ENCODE measurements around the gene NUP188.

- TF ChIP-seq EZH2 (IDR thresholded peaks at IDR 0.05; ENCODE audit: borderline replicate concordance), result no peak
- TF ChIP-seq, protein P1, sequence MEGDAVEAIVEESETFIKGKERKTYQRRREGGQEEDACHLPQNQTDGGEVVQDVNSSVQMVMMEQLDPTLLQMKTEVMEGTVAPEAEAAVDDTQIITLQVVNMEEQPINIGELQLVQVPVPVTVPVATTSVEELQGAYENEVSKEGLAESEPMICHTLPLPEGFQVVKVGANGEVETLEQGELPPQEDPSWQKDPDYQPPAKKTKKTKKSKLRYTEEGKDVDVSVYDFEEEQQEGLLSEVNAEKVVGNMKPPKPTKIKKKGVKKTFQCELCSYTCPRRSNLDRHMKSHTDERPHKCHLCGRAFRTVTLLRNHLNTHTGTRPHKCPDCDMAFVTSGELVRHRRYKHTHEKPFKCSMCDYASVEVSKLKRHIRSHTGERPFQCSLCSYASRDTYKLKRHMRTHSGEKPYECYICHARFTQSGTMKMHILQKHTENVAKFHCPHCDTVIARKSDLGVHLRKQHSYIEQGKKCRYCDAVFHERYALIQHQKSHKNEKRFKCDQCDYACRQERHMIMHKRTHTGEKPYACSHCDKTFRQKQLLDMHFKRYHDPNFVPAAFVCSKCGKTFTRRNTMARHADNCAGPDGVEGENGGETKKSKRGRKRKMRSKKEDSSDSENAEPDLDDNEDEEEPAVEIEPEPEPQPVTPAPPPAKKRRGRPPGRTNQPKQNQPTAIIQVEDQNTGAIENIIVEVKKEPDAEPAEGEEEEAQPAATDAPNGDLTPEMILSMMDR (IDR thresholded peaks at IDR 0.05; ENCODE audit: poor library complexity), result no peak
- no peak for TF ChIP-seq EZH2phosphoT487 (IDR thresholded peaks at IDR 0.05; ENCODE audit: low read depth, severe bottlenecking, unreplicated experiment)
These were observed 44.4 kb upstream of the NUP188 start for GRCh38 chr9:128903079-128903461.

Data from hepatocyte (in vitro differentiated cells).